AG04450 (cell line): ENCODE measurements around the gene RFX4. TPM values are rescaled to one million over a fixed set of nuclear protein-coding genes. Genes with fewer than 3 reads are reported as not detected.
"Not testable (repeated sequence)": the region's sequence is repeated elsewhere in the genome, so short reads cannot be mapped to it uniquely, and the experiment has no call there.

Experiments used
- CTCF ChIA-PET: fragments of 300-600, 350-600 bp; formaldehyde crosslinking; extraction: SDS; loops from one replicate; lab custom pipeline; 2022; ENCODE audit warnings: antibody characterized with exemption, inconsistent platforms; lab: Charles Lee
- POLR2A ChIA-PET: fragments of 350-600 bp; formaldehyde crosslinking; extraction: SDS; loops from one replicate; lab custom pipeline; 2021; ENCODE audit warnings: antibody characterized with exemption, inconsistent platforms; lab: Yijun Ruan, JAX
- DNase-seq: peaks from one replicate; pipeline ENCODE4 v3.0.0-alpha.2; 2011; ENCODE audit warnings: low read depth, low spot score
- H3K27ac ChIP-seq: one replicate; pipeline ENCODE4 v1.5.1; 2012; ENCODE audit warnings: low read depth, low read length, control low read depth
- H3K27me3 ChIP-seq: one replicate; pipeline ENCODE4 v1.6.0; 2012; ENCODE audit warnings: low read length; ENCODE audit not compliant: control insufficient read depth, insufficient read depth
- H3K4me3 ChIP-seq: 2 replicates; pipeline ENCODE4 v1.5.1; 2011; ENCODE audit warnings: mild to moderate bottlenecking, low read depth, low read length, control low read depth
- H3K9me3 ChIP-seq: 2 replicates; pipeline ENCODE4 v1.5.1; 2012; ENCODE audit warnings: low read length; ENCODE audit not compliant: control insufficient read depth, insufficient read depth
- CTCF ChIP-seq: IDR thresholded peaks from 2 replicates; pipeline ENCODE4 v1.5.1; 2011; ENCODE audit warnings: low read depth, low read length, control low read depth, inconsistent platforms
- polyA plus RNA-seq: library from polyadenylated mRNA; depleted of rRNA; stranded (reverse); fragments of >200 nt; gene quantifications from 2 replicates; pipeline ENCODE4 v1.2.3, GENCODE V29; 2011

Gene RFX4
- polyA plus RNA-seq, 1 experiment = not detected

DNA sequence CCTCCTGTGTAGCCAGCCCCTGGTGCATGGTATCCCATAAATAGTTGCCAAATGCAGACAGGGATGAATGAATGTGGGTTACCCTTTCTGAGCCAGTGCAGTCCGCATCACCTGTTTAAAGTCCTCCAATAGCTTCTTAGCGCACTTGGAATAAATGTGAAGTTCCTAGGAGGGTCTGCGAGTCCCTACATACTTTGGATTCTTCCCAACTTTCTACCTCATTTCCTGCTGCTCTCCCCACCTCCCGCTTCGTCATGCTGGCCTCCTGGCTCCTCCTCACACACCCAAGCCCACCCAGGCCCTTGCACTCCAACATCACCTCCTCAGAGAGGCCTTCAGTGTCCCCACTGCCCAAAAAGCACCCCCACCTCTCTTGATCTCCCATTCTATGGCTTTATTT is 17.7 kb downstream of the RFX4 start:
- no peak overlapping the region for H3K4me3 ChIP-seq
- ChIA-PET POLR2A (no interaction called here), CTCF (no interaction called here)
- DNase-seq = no peak
- H3K27ac ChIP-seq = no peak overlapping the region
- TF ChIP-seq CTCF = no peak
- H3K9me3 ChIP-seq = no peaks in the 10 kb centered on the region; the same call in 1 of the 2 replicates
- peaks cover 5% of the 10 kb centered on the region for H3K27me3 ChIP-seq

DNA sequence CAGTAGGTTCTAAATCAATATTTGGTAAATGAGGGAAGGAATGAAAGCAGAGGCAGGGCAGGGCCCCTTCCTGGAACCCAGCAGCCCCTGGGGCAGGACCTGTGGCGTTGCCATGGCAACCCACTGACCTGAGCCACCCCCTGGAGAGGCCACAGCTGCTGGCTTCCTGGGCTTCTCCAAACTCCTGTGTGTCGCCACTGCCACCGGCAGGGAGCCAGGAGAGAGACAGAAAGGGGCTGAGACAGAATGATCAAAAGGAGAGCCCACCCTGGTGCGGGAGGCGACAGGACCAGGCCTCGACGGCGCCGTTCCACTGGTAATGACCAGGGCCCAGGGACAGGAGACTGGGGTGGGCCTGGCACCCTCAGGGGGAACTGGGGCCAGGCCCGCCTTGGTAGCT is 18.2 kb downstream of the RFX4 start:
- ChIA-PET CTCF (no interaction called here), POLR2A (no interaction called here)
- Histone ChIP-seq H3K9me3 (no peaks in the 10 kb centered on the region; the same call in 1 of the 2 replicates), H3K27ac (no peak overlapping the region), H3K27me3 (peaks cover 5% of the 10 kb centered on the region), H3K4me3 (no peak overlapping the region)
- DNase-seq = no peak
- TF ChIP-seq CTCF = no peak

DNA sequence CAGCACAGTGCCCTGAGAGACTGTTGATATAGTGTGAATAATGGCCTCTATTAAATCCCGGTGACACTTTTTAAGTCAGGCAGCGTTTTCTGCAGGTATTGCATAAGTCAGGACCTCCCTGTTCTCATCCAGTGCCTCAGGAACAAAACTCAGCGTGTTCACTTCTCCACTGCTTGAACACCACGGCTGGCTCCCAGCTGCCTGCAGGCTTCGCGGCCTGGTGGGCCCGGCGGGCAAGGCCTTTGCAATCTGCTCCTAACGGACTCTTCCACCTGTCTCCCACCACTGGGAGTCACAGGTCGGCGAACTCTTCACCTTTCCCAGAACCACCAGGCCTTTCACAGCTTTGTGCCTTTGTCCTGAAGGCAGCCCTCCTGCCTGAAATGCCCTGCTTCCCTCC is 18.7 kb downstream of the RFX4 start:
- no peak for TF ChIP-seq CTCF
- ChIA-PET CTCF (no interaction called here), POLR2A (no interaction called here)
- no peaks in the 10 kb centered on the region; the same call in 1 of the 2 replicates for H3K9me3 ChIP-seq
- H3K27ac ChIP-seq = no peak overlapping the region
- peaks cover 5% of the 10 kb centered on the region for H3K27me3 ChIP-seq
- H3K4me3 ChIP-seq = no peak overlapping the region
- DNase-seq = no peak

GRCh38 chr12:106602076-106602475 is 19.3 kb downstream of the RFX4 start:
- peaks cover 5% of the 10 kb centered on the region for H3K27me3 ChIP-seq
- CTCF ChIA-PET = no interaction called here

GRCh38 chr12:106605254-106605653 is 22.4 kb downstream of the RFX4 start:
- ChIA-PET CTCF (no interaction called here), POLR2A (no interaction called here)
- no peak overlapping the region for H3K4me3 ChIP-seq
- no peak overlapping the region for H3K27ac ChIP-seq
- H3K27me3 ChIP-seq = peaks cover 2% of the 10 kb centered on the region
- no peak for DNase-seq
- TF ChIP-seq CTCF = no peak
- H3K9me3 ChIP-seq = no peaks in the 10 kb centered on the region; the same call in 1 of the 2 replicates

More at GRCh38 chr12:106602076-106602475, 19.3 kb downstream of the RFX4 start:
- no peak overlapping the region for H3K27ac ChIP-seq
- no peak overlapping the region for H3K4me3 ChIP-seq
- H3K9me3 ChIP-seq = no peaks in the 10 kb centered on the region; the same call in 1 of the 2 replicates
- POLR2A ChIA-PET = no interaction called here
- TF ChIP-seq CTCF = no peak
- DNase-seq = no peak

DNA sequence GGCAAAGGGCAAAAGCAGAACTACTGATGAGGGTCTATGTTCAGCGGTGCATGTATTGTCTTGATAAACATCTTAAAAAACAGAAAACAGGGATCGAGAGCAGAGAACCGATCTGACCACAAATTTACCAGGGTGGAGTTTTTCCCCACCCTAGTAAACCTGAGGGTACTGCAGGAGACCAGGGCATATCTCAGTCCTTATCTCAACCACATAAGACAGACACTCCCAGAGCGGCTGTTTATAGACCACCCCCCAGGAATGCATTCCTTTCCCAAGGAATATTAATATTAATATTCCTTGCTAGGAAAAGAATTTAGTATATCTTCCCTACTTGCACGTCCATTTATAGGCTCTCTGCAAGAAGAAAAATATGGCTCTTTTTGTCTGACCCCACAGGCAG is 37.8 kb downstream of the RFX4 start:
- H3K27me3 ChIP-seq, POLR2A ChIA-PET, H3K4me3 ChIP-seq, DNase-seq, H3K27ac ChIP-seq, H3K9me3 ChIP-seq: not testable (repeated sequence)
- CTCF ChIA-PET = interaction anchor here (1.3 kb wide), 1 partner anchor 221 kb away, joined by 3 read pairs; no protein-coding TSS in a partner anchor
